Hepatocyte (in vitro differentiated cells): ENCODE measurements around the gene WDFY2. TPM values are rescaled to one million over a fixed set of nuclear protein-coding genes. Genes with fewer than 3 reads are reported as not detected.

Experiments
- DNase-seq: peaks from one replicate; pipeline ENCODE4 v3.0.0-alpha.2; 2016; ENCODE audit warnings: low spot score
- H2AFZ ChIP-seq: fragments of 200-600 bp; sonication (generic); 2 replicates; pipeline ENCODE4 v1.6.0; 2016; ENCODE audit warnings: antibody characterized with exemption, mild to moderate bottlenecking
- H3K27ac ChIP-seq: fragments of 200-600 bp; sonication (generic); 2 replicates; pipeline ENCODE4 v1.5.1; 2016; ENCODE audit warnings: mild to moderate bottlenecking
- H3K27me3 ChIP-seq: fragments of 200-600 bp; sonication (generic); 2 replicates; pipeline ENCODE4 v1.6.1; 2016
- H3K36me3 ChIP-seq: fragments of 200-600 bp; sonication (generic); replicated peaks from 2 replicates; pipeline ENCODE4 v1.5.1; 2016; ENCODE audit warnings: low read depth; ENCODE audit not compliant: insufficient read depth
- H3K4me1 ChIP-seq: fragments of 200-600 bp; sonication (generic); 2 replicates; pipeline ENCODE4 v1.5.1; 2016; ENCODE audit warnings: mild to moderate bottlenecking, moderate library complexity; ENCODE audit not compliant: insufficient read depth
- H3K4me2 ChIP-seq: fragments of 200-600 bp; sonication (generic); 2 replicates; pipeline ENCODE4 v1.6.0; 2016
- H3K4me3 ChIP-seq: fragments of 200-600 bp; sonication (generic); 2 replicates; pipeline ENCODE4 v1.5.1; 2016; ENCODE audit warnings: mild to moderate bottlenecking
- H3K79me2 ChIP-seq: fragments of 200-600 bp; sonication (generic); 2 replicates; pipeline ENCODE4 v1.6.0; 2017; ENCODE audit warnings: mild to moderate bottlenecking
- H3K9me2 ChIP-seq: fragments of 200-600 bp; sonication (generic); replicated peaks from 2 replicates; pipeline ENCODE4 v1.6.0; 2017; ENCODE audit warnings: mild to moderate bottlenecking; ENCODE audit not compliant: insufficient read depth
- H3K9me3 ChIP-seq: fragments of 200-600 bp; sonication (generic); 2 replicates; pipeline ENCODE4 v1.5.1; 2016; ENCODE audit warnings: low read depth, mild to moderate bottlenecking
- H4K20me1 ChIP-seq: fragments of 200-600 bp; sonication (generic); 2 replicates; pipeline ENCODE4 v1.6.0; 2016; ENCODE audit warnings: mild to moderate bottlenecking; ENCODE audit not compliant: insufficient read depth, poor library complexity, severe bottlenecking
- EZH2 ChIP-seq: fragments of 200-600 bp; sonication (generic); IDR thresholded peaks from 2 replicates; pipeline ENCODE4 v1.6.1; 2016; ENCODE audit warnings: antibody characterized with exemption, mild to moderate bottlenecking, borderline replicate concordance
- EZH2phosphoT487 ChIP-seq: fragments of 200-600 bp; sonication (generic); IDR thresholded peaks from one replicate; pipeline ENCODE4 v1.6.1; 2018; ENCODE audit warnings: antibody characterized with exemption, mild to moderate bottlenecking, low read depth, moderate library complexity; ENCODE audit not compliant: unreplicated experiment, severe bottlenecking
- WGBS: methylation state at CpG from one replicate; pipeline ENCODE4 v1.1.6; 2016; ENCODE audit warnings: low lambda C conversion rate; ENCODE audit errors: missing lambda C conversion rate; 5-methylcytosine and 5-hydroxymethylcytosine counted together
- polyA plus RNA-seq: library from polyadenylated mRNA; unstranded; fragments of >200 nt; fragmentation: Nextera tagmentation; extraction: Ambion mirVana; gene quantifications from 2 replicates; pipeline ENCODE4 v1.2.1, GENCODE V29; 2016
- total RNA-seq: library from RNA; depleted of rRNA; stranded (reverse); fragments of >200 nt; gene quantifications from 2 replicates; pipeline ENCODE4 v1.2.3, GENCODE V29; 2014
- TF ChIP-seq, protein P1 (sequence below): fragments of 200-600 bp; sonication (generic); IDR thresholded peaks from 2 replicates; pipeline ENCODE4 v1.5.1; 2016; ENCODE audit warnings: antibody characterized with exemption, mild to moderate bottlenecking; ENCODE audit not compliant: poor library complexity

Gene WDFY2
- total and polyA plus RNA-seq, 2 experiments from 2014 or later: 9.0 to 9.1 TPM

GRCh38 chr13:51681037-51681678 lies 96.9 kb downstream of the WDFY2 start:
- H3K4me2 ChIP-seq: no peak overlapping the region
- H3K4me3 ChIP-seq: no peak overlapping the region
- no peak overlapping the region for H2AFZ ChIP-seq
- 75% methylated on average over 6 of the region's 6 CpGs for WGBS
- peak; percentile 10 for DNase-seq
- H3K9me2 ChIP-seq: no peaks in the 10 kb centered on the region
- TF ChIP-seq, protein P1, sequence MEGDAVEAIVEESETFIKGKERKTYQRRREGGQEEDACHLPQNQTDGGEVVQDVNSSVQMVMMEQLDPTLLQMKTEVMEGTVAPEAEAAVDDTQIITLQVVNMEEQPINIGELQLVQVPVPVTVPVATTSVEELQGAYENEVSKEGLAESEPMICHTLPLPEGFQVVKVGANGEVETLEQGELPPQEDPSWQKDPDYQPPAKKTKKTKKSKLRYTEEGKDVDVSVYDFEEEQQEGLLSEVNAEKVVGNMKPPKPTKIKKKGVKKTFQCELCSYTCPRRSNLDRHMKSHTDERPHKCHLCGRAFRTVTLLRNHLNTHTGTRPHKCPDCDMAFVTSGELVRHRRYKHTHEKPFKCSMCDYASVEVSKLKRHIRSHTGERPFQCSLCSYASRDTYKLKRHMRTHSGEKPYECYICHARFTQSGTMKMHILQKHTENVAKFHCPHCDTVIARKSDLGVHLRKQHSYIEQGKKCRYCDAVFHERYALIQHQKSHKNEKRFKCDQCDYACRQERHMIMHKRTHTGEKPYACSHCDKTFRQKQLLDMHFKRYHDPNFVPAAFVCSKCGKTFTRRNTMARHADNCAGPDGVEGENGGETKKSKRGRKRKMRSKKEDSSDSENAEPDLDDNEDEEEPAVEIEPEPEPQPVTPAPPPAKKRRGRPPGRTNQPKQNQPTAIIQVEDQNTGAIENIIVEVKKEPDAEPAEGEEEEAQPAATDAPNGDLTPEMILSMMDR: no peak
- TF ChIP-seq EZH2 (no peak), EZH2phosphoT487 (no peak)
- H3K4me1 ChIP-seq: peaks cover 6% of the 10 kb centered on the region
- no peaks in the 10 kb centered on the region for H3K27me3 ChIP-seq
- H3K9me3 ChIP-seq: no peaks in the 10 kb centered on the region
- H4K20me1 ChIP-seq: no peaks in the 10 kb centered on the region
- peak overlapping the region; percentile 33 for H3K27ac ChIP-seq
- H3K36me3 ChIP-seq: no peaks in the 10 kb centered on the region
- H3K79me2 ChIP-seq: no peaks in the 10 kb centered on the region

GRCh38 chr13:51682686-51683085 lies 98.4 kb downstream of the WDFY2 start:
- Histone ChIP-seq H3K9me3 (no peaks in the 10 kb centered on the region), H3K4me1 (peaks cover 6% of the 10 kb centered on the region), H3K79me2 (no peaks in the 10 kb centered on the region), H3K4me2 (no peak overlapping the region), H3K36me3 (no peaks in the 10 kb centered on the region), H3K9me2 (no peaks in the 10 kb centered on the region), H3K27ac (no peak overlapping the region), H3K27me3 (no peaks in the 10 kb centered on the region), H3K4me3 (no peak overlapping the region), H4K20me1 (no peaks in the 10 kb centered on the region), H2AFZ (no peak overlapping the region)
- no peak for TF ChIP-seq EZH2phosphoT487
- TF ChIP-seq EZH2: no peak
- TF ChIP-seq, protein P1: no peak
- WGBS: 92% methylated on average over 1 of the region's 1 CpG
- no peak for DNase-seq

- Histone ChIP-seq H3K4me2 (no peak overlapping the region), H3K36me3 (no peaks in the 10 kb centered on the region), H3K4me3 (no peak overlapping the region), H2AFZ (no peak overlapping the region), H3K79me2 (no peaks in the 10 kb centered on the region), H3K27me3 (no peaks in the 10 kb centered on the region), H3K9me3 (no peaks in the 10 kb centered on the region), H3K9me2 (no peaks in the 10 kb centered on the region), H3K4me1 (peaks cover 6% of the 10 kb centered on the region), H3K27ac (no peak overlapping the region), H4K20me1 (no peaks in the 10 kb centered on the region)
- no peak for DNase-seq
- TF ChIP-seq, protein P1: no peak
- TF ChIP-seq EZH2phosphoT487 (no peak), EZH2 (no peak)
- WGBS: 92% methylated on average over 1 of the region's 1 CpG
Observed at GRCh38 chr13:51683597-51683996, 99.3 kb downstream of the WDFY2 start.
